WTC11 (cell line): ENCODE data around the gene INPP5E. TPM values are rescaled to one million over a fixed set of nuclear protein-coding genes. Genes with fewer than 3 reads are reported as not detected.

ENCODE experiments used
- ATAC-seq: fragments of 200-7000 bp; cut with Tn5 transposase; 2 replicates; pipeline ENCODE4 v1.10.0; 2021; ENCODE audit warnings: mild to moderate bottlenecking, moderate library complexity
- CTCF ChIA-PET: fragments of 300-600 bp; sonication (Branson Sonifier 250); formaldehyde crosslinking; loops from one replicate; lab custom pipeline; 2021; ENCODE audit warnings: antibody characterized with exemption; lab: Charles Lee
- POLR2A ChIA-PET: fragments of 350-600 bp; sonication (Branson Sonifier 250); formaldehyde crosslinking; loops from one replicate; lab custom pipeline; 2021; ENCODE audit warnings: antibody characterized with exemption; lab: Charles Lee
- DNase-seq: peaks from one replicate; pipeline ENCODE4 v3.0.0; 2021; ENCODE audit warnings: low spot score
- H3K27ac Mint-ChIP-seq: 2 replicates; pipeline ENCODE4 v1.8.0; 2021; ENCODE audit warnings: mixed read lengths
- H3K27me3 Mint-ChIP-seq: 2 replicates; pipeline ENCODE4 v1.8.0; 2021; ENCODE audit warnings: low read depth, mild to moderate bottlenecking, moderate library complexity, mixed read lengths
- H3K36me3 Mint-ChIP-seq: 2 replicates; pipeline ENCODE4 v1.8.0; 2021; ENCODE audit warnings: mixed read lengths
- H3K4me1 Mint-ChIP-seq: 2 replicates; pipeline ENCODE4 v1.8.0; 2022; ENCODE audit warnings: mixed read lengths
- H3K4me3 Mint-ChIP-seq: 2 replicates; pipeline ENCODE4 v1.8.0; 2021; ENCODE audit warnings: mild to moderate bottlenecking, moderate library complexity, mixed read lengths
- H3K9me3 Mint-ChIP-seq: 2 replicates; pipeline ENCODE4 v1.8.0; 2021; ENCODE audit warnings: mixed read lengths
- CDX4 ChIP-seq: fragments of 250-450 bp; sonication (Bioruptor Pico); IDR thresholded peaks from 2 replicates; pipeline ENCODE4 v1.9.0; 2021; ENCODE audit warnings: moderate library complexity, mild to moderate bottlenecking, inconsistent platforms, borderline replicate concordance
- IRF1 ChIP-seq: sonication (generic); formaldehyde crosslinking; IDR thresholded peaks from 2 replicates; pipeline ENCODE4 v1.8.0; 2023; ENCODE audit warnings: missing genetic modification reagents
- KAT7 ChIP-seq: sonication (generic); formaldehyde crosslinking; IDR thresholded peaks from 2 replicates; pipeline ENCODE4 v1.8.1; 2023; ENCODE audit warnings: missing genetic modification reagents, mild to moderate bottlenecking, borderline replicate concordance
- MYBL2 ChIP-seq: sonication (generic); formaldehyde crosslinking; IDR thresholded peaks from 2 replicates; pipeline ENCODE4 v1.8.1; 2023; ENCODE audit warnings: mild to moderate bottlenecking, moderate library complexity, missing genetic modification reagents
- NFYB ChIP-seq: sonication (generic); formaldehyde crosslinking; conservative IDR thresholded peaks from 2 replicates; pipeline ENCODE4 v1.8.0; 2022; ENCODE audit warnings: low read depth, missing genetic modification reagents
- NR1H2 ChIP-seq: sonication (generic); formaldehyde crosslinking; IDR thresholded peaks from 2 replicates; pipeline ENCODE4 v1.9.0; 2021; ENCODE audit warnings: mild to moderate bottlenecking, moderate library complexity, missing genetic modification reagents
- NR2C2 ChIP-seq: sonication (generic); formaldehyde crosslinking; IDR thresholded peaks from 2 replicates; pipeline ENCODE4 v1.8.0; 2022; ENCODE audit warnings: mild to moderate bottlenecking, missing genetic modification reagents
- RORB ChIP-seq: fragments of 250-450 bp; sonication (Bioruptor Pico); IDR thresholded peaks from 2 replicates; pipeline ENCODE4 v1.9.0; 2021; ENCODE audit warnings: mild to moderate bottlenecking
- TCF7 ChIP-seq: sonication (generic); formaldehyde crosslinking; IDR thresholded peaks from 2 replicates; pipeline ENCODE4 v1.8.0; 2022; ENCODE audit warnings: mild to moderate bottlenecking, low read depth, missing genetic modification reagents, moderate library complexity
- ZBTB21 ChIP-seq: sonication (generic); formaldehyde crosslinking; IDR thresholded peaks from 2 replicates; pipeline ENCODE4 v1.8.1; 2023; ENCODE audit warnings: mild to moderate bottlenecking, missing genetic modification reagents, borderline replicate concordance
- ZMAT4 ChIP-seq: fragments of 250-450 bp; sonication (Bioruptor Pico); IDR thresholded peaks from 2 replicates; pipeline ENCODE4 v1.9.0; 2021; ENCODE audit warnings: mild to moderate bottlenecking
- ZNF219 ChIP-seq: sonication (generic); formaldehyde crosslinking; IDR thresholded peaks from 2 replicates; pipeline ENCODE4 v1.8.0; 2023; ENCODE audit warnings: missing genetic modification reagents, mild to moderate bottlenecking, borderline replicate concordance
- ZNF425 ChIP-seq: fragments of 250-450 bp; sonication (Bioruptor Pico); conservative IDR thresholded peaks from 2 replicates; pipeline ENCODE4 v1.9.0; 2021; ENCODE audit warnings: mild to moderate bottlenecking
- ZSCAN18 ChIP-seq: fragments of 250-450 bp; sonication (Bioruptor Pico); IDR thresholded peaks from 2 replicates; pipeline ENCODE4 v2.1.2; 2022; ENCODE audit warnings: mild to moderate bottlenecking, moderate library complexity
- total RNA-seq: library from RNA; stranded (reverse); gene quantifications from 3 replicates; pipeline ENCODE4 v1.2.3, GENCODE V29; 2021
- TF ChIP-seq, protein P1 (sequence below): fragments of 250-450 bp; sonication (Bioruptor Pico); IDR thresholded peaks from 2 replicates; pipeline ENCODE4 v1.9.0; 2021; ENCODE audit warnings: mild to moderate bottlenecking, borderline replicate concordance
- TF ChIP-seq, protein P2 (sequence below): sonication (generic); formaldehyde crosslinking; IDR thresholded peaks from 2 replicates; pipeline ENCODE4 v1.8.1; 2023; ENCODE audit warnings: mild to moderate bottlenecking, missing genetic modification reagents
- TF ChIP-seq, protein P3 (sequence below): sonication (generic); formaldehyde crosslinking; conservative IDR thresholded peaks from 2 replicates; pipeline ENCODE4 v1.8.1; 2022; ENCODE audit warnings: mild to moderate bottlenecking, missing genetic modification reagents

The INPP5E gene
- total RNA-seq, 1 experiment from 2014 or later: 24.0 TPM

DNA sequence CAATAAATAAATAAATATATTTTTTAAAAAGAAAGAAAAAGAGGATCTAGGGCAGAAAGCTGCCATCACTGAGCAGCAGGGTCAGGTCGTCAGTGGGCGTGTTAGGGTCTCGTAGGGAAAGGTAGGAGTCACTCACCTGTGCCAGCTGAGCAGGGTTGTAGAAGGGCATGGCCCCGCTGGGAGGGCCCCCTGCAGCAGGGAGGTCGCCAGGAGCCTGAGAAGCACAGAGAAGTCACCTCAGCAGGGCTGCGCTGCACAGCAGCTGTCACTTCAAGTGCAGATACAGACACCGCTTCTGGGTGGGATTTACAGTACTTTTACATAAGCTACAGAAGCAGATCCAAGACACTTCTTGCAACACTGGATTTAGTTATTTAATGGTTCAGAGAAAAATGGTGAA lies 4.0 kb upstream of the INPP5E start:
- TF ChIP-seq NFYB (CRISPR knock-in tag): no peak
- TF ChIP-seq TCF7 (CRISPR knock-in tag): no peak
- TF ChIP-seq NR1H2 (CRISPR knock-in tag): no peak
- TF ChIP-seq KAT7 (CRISPR knock-in tag): no peak
- TF ChIP-seq CDX4 (CRISPR knock-in tag): no peak
- no peak for TF ChIP-seq ZMAT4
- TF ChIP-seq RORB (CRISPR knock-in tag): no peak
- no peak for TF ChIP-seq ZNF219
- TF ChIP-seq ZSCAN18 (CRISPR knock-in tag): no peak
- no peak for TF ChIP-seq MYBL2 (CRISPR knock-in tag)
- TF ChIP-seq, protein P1, sequence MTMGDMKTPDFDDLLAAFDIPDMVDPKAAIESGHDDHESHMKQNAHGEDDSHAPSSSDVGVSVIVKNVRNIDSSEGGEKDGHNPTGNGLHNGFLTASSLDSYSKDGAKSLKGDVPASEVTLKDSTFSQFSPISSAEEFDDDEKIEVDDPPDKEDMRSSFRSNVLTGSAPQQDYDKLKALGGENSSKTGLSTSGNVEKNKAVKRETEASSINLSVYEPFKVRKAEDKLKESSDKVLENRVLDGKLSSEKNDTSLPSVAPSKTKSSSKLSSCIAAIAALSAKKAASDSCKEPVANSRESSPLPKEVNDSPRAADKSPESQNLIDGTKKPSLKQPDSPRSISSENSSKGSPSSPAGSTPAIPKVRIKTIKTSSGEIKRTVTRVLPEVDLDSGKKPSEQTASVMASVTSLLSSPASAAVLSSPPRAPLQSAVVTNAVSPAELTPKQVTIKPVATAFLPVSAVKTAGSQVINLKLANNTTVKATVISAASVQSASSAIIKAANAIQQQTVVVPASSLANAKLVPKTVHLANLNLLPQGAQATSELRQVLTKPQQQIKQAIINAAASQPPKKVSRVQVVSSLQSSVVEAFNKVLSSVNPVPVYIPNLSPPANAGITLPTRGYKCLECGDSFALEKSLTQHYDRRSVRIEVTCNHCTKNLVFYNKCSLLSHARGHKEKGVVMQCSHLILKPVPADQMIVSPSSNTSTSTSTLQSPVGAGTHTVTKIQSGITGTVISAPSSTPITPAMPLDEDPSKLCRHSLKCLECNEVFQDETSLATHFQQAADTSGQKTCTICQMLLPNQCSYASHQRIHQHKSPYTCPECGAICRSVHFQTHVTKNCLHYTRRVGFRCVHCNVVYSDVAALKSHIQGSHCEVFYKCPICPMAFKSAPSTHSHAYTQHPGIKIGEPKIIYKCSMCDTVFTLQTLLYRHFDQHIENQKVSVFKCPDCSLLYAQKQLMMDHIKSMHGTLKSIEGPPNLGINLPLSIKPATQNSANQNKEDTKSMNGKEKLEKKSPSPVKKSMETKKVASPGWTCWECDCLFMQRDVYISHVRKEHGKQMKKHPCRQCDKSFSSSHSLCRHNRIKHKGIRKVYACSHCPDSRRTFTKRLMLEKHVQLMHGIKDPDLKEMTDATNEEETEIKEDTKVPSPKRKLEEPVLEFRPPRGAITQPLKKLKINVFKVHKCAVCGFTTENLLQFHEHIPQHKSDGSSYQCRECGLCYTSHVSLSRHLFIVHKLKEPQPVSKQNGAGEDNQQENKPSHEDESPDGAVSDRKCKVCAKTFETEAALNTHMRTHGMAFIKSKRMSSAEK: no peak
- no peak for TF ChIP-seq NR2C2 (CRISPR knock-in tag)
- no peak for TF ChIP-seq ZNF425 (CRISPR knock-in tag)
- TF ChIP-seq, protein P2, sequence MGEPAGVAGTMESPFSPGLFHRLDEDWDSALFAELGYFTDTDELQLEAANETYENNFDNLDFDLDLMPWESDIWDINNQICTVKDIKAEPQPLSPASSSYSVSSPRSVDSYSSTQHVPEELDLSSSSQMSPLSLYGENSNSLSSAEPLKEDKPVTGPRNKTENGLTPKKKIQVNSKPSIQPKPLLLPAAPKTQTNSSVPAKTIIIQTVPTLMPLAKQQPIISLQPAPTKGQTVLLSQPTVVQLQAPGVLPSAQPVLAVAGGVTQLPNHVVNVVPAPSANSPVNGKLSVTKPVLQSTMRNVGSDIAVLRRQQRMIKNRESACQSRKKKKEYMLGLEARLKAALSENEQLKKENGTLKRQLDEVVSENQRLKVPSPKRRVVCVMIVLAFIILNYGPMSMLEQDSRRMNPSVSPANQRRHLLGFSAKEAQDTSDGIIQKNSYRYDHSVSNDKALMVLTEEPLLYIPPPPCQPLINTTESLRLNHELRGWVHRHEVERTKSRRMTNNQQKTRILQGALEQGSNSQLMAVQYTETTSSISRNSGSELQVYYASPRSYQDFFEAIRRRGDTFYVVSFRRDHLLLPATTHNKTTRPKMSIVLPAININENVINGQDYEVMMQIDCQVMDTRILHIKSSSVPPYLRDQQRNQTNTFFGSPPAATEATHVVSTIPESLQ (CRISPR knock-in tag): no peak
- TF ChIP-seq IRF1: no peak
- TF ChIP-seq ZBTB21 (CRISPR knock-in tag): no peak
- TF ChIP-seq, protein P3, sequence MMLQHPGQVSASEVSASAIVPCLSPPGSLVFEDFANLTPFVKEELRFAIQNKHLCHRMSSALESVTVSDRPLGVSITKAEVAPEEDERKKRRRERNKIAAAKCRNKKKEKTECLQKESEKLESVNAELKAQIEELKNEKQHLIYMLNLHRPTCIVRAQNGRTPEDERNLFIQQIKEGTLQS: no peak
- Mint-ChIP-seq H3K27me3 (no peaks in the 10 kb centered on the region), H3K36me3 (peaks cover 48% of the 10 kb centered on the region), H3K27ac (no peak overlapping the region), H3K4me1 (no peaks in the 10 kb centered on the region), H3K4me3 (no peak overlapping the region), H3K9me3 (no peaks in the 10 kb centered on the region)
- ATAC-seq (no peak), DNase-seq (no peak)
- ChIA-PET POLR2A (no interaction called here), CTCF (no interaction called here)
